Psoas muscle (tissue), 8 donors: Measurements from ENCODE around the gene AMOT. TPM values are rescaled to one million over a fixed set of nuclear protein-coding genes. Genes with fewer than 3 reads are reported as not detected.

Experiments used
- ATAC-seq, 4 donors: fragments of 200-7000 bp; cut with Tn5 transposase; one replicate each; pipeline ENCODE4 v1.9.1; 2020; ENCODE audit warnings: moderate library complexity in 3 of 4, mild to moderate bottlenecking in 2 of 4
- DNase-seq, 2 donors: peaks; one replicate each; pipeline ENCODE4 v3.0.0-alpha.2; 2020
- H3K27ac ChIP-seq: fragments of 200-600 bp; one replicate; pipeline ENCODE4 v1.8.0; 2022
- H3K27me3 ChIP-seq, 3 donors: fragments of 200-600 bp in 1 of 3; one replicate each; pipeline versions ENCODE4 v1.6.1 to v1.8.0; 2013 to 2022; ENCODE audit warnings: low read length in 2 of 3, mild to moderate bottlenecking in 2 of 3, moderate library complexity in 1 of 3; ENCODE audit not compliant: insufficient read depth in 3 of 3
- H3K36me3 ChIP-seq, 2 donors: fragments of 200-600 bp in 1 of 2; one replicate each; pipeline versions ENCODE4 v1.6.1 to v1.8.0; 2013 to 2022; ENCODE audit warnings: low read depth in 1 of 2, mild to moderate bottlenecking in 1 of 2, moderate library complexity in 1 of 2; ENCODE audit not compliant: insufficient read depth in 1 of 2
- H3K4me1 ChIP-seq: fragments of 200-600 bp; one replicate; pipeline ENCODE4 v1.8.0; 2022
- H3K4me3 ChIP-seq: fragments of 200-600 bp; one replicate; pipeline ENCODE4 v1.8.0; 2022; ENCODE audit warnings: mild to moderate bottlenecking
- H3K9me3 ChIP-seq: fragments of 200-600 bp; one replicate; pipeline ENCODE4 v1.8.0; 2022
- WGBS, 3 donors: extraction: QIAGEN DNeasy Blood & Tissue Kit; methylation state at CpG; one replicate each; pipeline versions ENCODE4 v1.1.6 to v1.1.7; 2013; 5-methylcytosine and 5-hydroxymethylcytosine counted together
- intact Hi-C, 2 donors: fragments of 100-400 bp; cut with DNase I; formaldehyde crosslinking; loops; one replicate each; pipeline versions ENCODE4 v1.11.0 to v1.14.2; 2022
- polyA plus RNA-seq, 3 donors: library from polyadenylated mRNA; stranded (reverse); fragments of 200-250 nt; gene quantifications; one replicate each; pipeline ENCODE4 v1.2.3, GENCODE V29; 2013
- total RNA-seq, 4 donors: library from RNA; stranded (reverse); fragmentation: NEBNext Ultra II Directional in 2 of 4; extraction: Animal tissue kit (Norgen Biotek cat#: 25700) in 2 of 4; gene quantifications; one replicate each; pipeline versions ENCODE4 v1.2.1 to v1.2.4, GENCODE V29; 2021 to 2023
- TF ChIP-seq, protein P1 (sequence below): fragments of 200-600 bp; IDR thresholded peaks from one replicate; pipeline ENCODE4 v1.8.0; 2022; ENCODE audit warnings: antibody characterized with exemption
- donor health status: healthy with polysubstance abuse.
- donor health status: DM: no; HTN: no; CAD: no; lungs with moderate emphysema.
- donor health status: Bipolar disorder and iron deficiency.
- donor health status: healthy.
- donor health status: DM: yes; HTN: yes; CAD: no.
- donor health status: DM: no; HTN: no; CAD: no.
- donor health status: DM: no; HTN: no; CAD: no.
- donor health status: DM: yes; HTN: yes; CAD: no.

Gene AMOT
- total and polyA plus RNA-seq, 7 donors: 2.5 to 148 (median 72.6) TPM

GRCh38 chrX:112844250-112844649, 3.6 kb upstream of the AMOT start:
- intact Hi-C loops: no loop called here
- no peaks in the 10 kb centered on the region for H3K36me3 ChIP-seq
- H3K27ac ChIP-seq: no peak overlapping the region
- TF ChIP-seq, protein P1, sequence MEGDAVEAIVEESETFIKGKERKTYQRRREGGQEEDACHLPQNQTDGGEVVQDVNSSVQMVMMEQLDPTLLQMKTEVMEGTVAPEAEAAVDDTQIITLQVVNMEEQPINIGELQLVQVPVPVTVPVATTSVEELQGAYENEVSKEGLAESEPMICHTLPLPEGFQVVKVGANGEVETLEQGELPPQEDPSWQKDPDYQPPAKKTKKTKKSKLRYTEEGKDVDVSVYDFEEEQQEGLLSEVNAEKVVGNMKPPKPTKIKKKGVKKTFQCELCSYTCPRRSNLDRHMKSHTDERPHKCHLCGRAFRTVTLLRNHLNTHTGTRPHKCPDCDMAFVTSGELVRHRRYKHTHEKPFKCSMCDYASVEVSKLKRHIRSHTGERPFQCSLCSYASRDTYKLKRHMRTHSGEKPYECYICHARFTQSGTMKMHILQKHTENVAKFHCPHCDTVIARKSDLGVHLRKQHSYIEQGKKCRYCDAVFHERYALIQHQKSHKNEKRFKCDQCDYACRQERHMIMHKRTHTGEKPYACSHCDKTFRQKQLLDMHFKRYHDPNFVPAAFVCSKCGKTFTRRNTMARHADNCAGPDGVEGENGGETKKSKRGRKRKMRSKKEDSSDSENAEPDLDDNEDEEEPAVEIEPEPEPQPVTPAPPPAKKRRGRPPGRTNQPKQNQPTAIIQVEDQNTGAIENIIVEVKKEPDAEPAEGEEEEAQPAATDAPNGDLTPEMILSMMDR: no peak
- H3K9me3 ChIP-seq: no peaks in the 10 kb centered on the region
- H3K4me1 ChIP-seq: no peaks in the 10 kb centered on the region
- ATAC-seq (no peak), DNase-seq (no peak)
- no peak overlapping the region for H3K4me3 ChIP-seq
- H3K27me3 ChIP-seq: peaks cover 0 to 22% (median 0%) of the 10 kb centered on the region in 3 donors
- WGBS, 3 donors: 55 to 87% (median 79%) methylated on average over 6 of the region's 6 CpGs

GRCh38 chrX:112841820-112842157, 1.2 kb upstream of the AMOT start:
- Histone ChIP-seq H3K36me3 (no peaks in the 10 kb centered on the region), H3K4me3 (peak overlapping the region; percentile 71), H3K27ac (peak overlapping the region; percentile 70), H3K27me3 (peaks cover 0 to 28% (median 0%) of the 10 kb centered on the region in 3 donors), H3K4me1 (no peaks in the 10 kb centered on the region), H3K9me3 (no peaks in the 10 kb centered on the region)
- TF ChIP-seq, protein P1: no peak
- ATAC-seq (no peak), DNase-seq (no peak)
- intact Hi-C loops: no loop called here
- WGBS, 3 donors: 9 to 33% (median 13%) methylated on average over 5 of the region's 5 CpGs

GRCh38 chrX:112841114-112841819, 636 bp upstream of the AMOT start:
- Histone ChIP-seq H3K9me3 (no peaks in the 10 kb centered on the region), H3K36me3 (no peaks in the 10 kb centered on the region), H3K4me3 (peak overlapping the region; percentile 71), H3K27me3 (peaks cover 0 to 28% (median 0%) of the 10 kb centered on the region in 3 donors), H3K27ac (peak overlapping the region; percentile 70), H3K4me1 (no peaks in the 10 kb centered on the region)
- TF ChIP-seq, protein P1: no peak
- peak; percentile 89 to 96 (median 93) for ATAC-seq
- peak; percentile 78 to 88 for DNase-seq
- intact Hi-C loops: no loop called here
- 0 to 15% (median 1%) methylated on average over 19 to 43 of the region's 46 CpGs for WGBS, 3 donors

GRCh38 chrX:112839856-112840255, 775 bp downstream of the AMOT start:
- 4 to 21% (median 8%) methylated on average over 5 of the region's 5 CpGs for WGBS, 3 donors

More at GRCh38 chrX:112839856-112840255, 775 bp downstream of the AMOT start:
- TF ChIP-seq, protein P1: no peak
- intact Hi-C loops: no loop called here
- Histone ChIP-seq H3K4me1 (no peaks in the 10 kb centered on the region), H3K27me3 (peaks cover 0 to 28% (median 0%) of the 10 kb centered on the region in 3 donors), H3K36me3 (no peaks in the 10 kb centered on the region), H3K27ac (peak overlapping the region; percentile 70), H3K9me3 (no peaks in the 10 kb centered on the region), H3K4me3 (peak overlapping the region; percentile 71)
- no peak for DNase-seq
- no peak for ATAC-seq
